Heart left ventricle (tissue), 13 donors: ENCODE data around the gene ALPP.
"Not testable (repeated sequence)": the region's sequence is repeated elsewhere in the genome, so short reads cannot be mapped to it uniquely, and the experiment has no call there.

Source experiments
- CTCF ChIP-seq, 12 donors: fragments of 200-600 bp; sonication (generic) in 4 of 12; IDR thresholded peaks; one replicate each; pipeline versions ENCODE4 v1.5.0 to v1.8.0; 2018 to 2022; ENCODE audit warnings: antibody characterized with exemption in 12 of 12, mild to moderate bottlenecking in 5 of 12
- POLR2A ChIP-seq, 2 donors: fragments of 450-650 bp; IDR thresholded peaks; one replicate each; pipeline ENCODE4 v1.6.1; 2017; ENCODE audit warnings: antibody characterized with exemption in 2 of 2, mild to moderate bottlenecking in 2 of 2, moderate library complexity in 2 of 2
- donor health status: ischemic (EF 13 %, LVEDD 7.1; RV severe dilation, severe dysfunction).
- donor health status: DM: no; HTN: yes; CAD: no.
- donor health status: DM: no; HTN: no; CAD: no.
- donor health status: ischemic (EF 25% LVEDD 6.9; RV normal size, moderate dysfunction).
- donor health status: ischemic (EF 25% LVEDD 5.7; RV mildly dilated, moderate dysfunction).
- donor health status: ischemic (EF 35%, LVEDD 5.7; RV mildly dilated, moderate dysfunction).
- donor health status: nonischemic (EF 11% LVEDD 7.7; RV severe dilation, severe dysfunction).
- donor health status: DM: yes; HTN: yes; CAD: no.
- donor health status: PGD.
- donor health status: ischemic (EF 29% LVEDD 5.4; RV normal size, mild dysfunction).
- donor health status: nonischemic (EF 23%, LVEDD 6.1; RV moderate dilation, normal function).

- not testable (repeated sequence) for TF ChIP-seq CTCF, POLR2A (IDR thresholded peaks at IDR 0.05)
Observed at GRCh38 chr2:232363064-232363783, 15.3 kb upstream of the ALPP start.
